Vagina (tissue), 2 donors: Measurements from ENCODE around the gene ATG5. TPM values are rescaled to one million over a fixed set of nuclear protein-coding genes. Genes with fewer than 3 reads are reported as not detected.
"Not testable (repeated sequence)": the region's sequence is repeated elsewhere in the genome, so short reads cannot be mapped to it uniquely, and the experiment has no call there.

Source experiments
- DNase-seq, 2 donors: peaks; one replicate each; pipeline ENCODE4 v3.0.0-alpha.2; 2017; ENCODE audit errors: extremely low spot score in 2 of 2
- H3K27ac ChIP-seq: fragments of 200-600 bp; sonication (generic); one replicate; pipeline ENCODE4 v1.5.1; 2019
- H3K27me3 ChIP-seq: fragments of 200-600 bp; sonication (generic); one replicate; pipeline ENCODE4 v1.5.1; 2019
- H3K36me3 ChIP-seq, 2 donors: fragments of 200-600 bp; sonication (generic); one replicate each; pipeline ENCODE4 v1.5.1; 2017 to 2019
- H3K4me1 ChIP-seq: fragments of 200-600 bp; sonication (generic); one replicate; pipeline ENCODE4 v1.5.1; 2019
- H3K4me3 ChIP-seq, 2 donors: fragments of 200-600 bp; sonication (generic); 1 replicate in 1 of 2; 2 replicates in 1 of 2; pipeline ENCODE4 v1.5.1; 2016 to 2019
- H3K9me3 ChIP-seq: fragments of 200-600 bp; sonication (generic); one replicate; pipeline ENCODE4 v1.5.1; 2019
- POLR2A ChIP-seq, 2 donors: fragments of 450-650 bp; IDR thresholded peaks; one replicate each; pipeline ENCODE4 v1.6.1; 2017; ENCODE audit warnings: antibody characterized with exemption in 2 of 2, mild to moderate bottlenecking in 2 of 2, moderate library complexity in 2 of 2
- POLR2AphosphoS5 ChIP-seq, 2 donors: sonication (generic); formaldehyde crosslinking; IDR thresholded peaks; one replicate each; pipeline ENCODE4 v1.9.0; 2017; ENCODE audit warnings: antibody characterized with exemption in 2 of 2, mild to moderate bottlenecking in 2 of 2, low read depth in 1 of 2; ENCODE audit not compliant: insufficient read depth in 1 of 2
- intact Hi-C: fragments of 100-400 bp; cut with DNase I; formaldehyde crosslinking; loops from one replicate; pipeline ENCODE4 v1.15.1; 2023
- total RNA-seq: library from RNA; depleted of rRNA; stranded (reverse); fragments of >200 nt; gene quantifications from one replicate; pipeline ENCODE4 v1.2.3, GENCODE V29; 2016
- TF ChIP-seq, protein P1 (sequence below), 3 experiments: fragments of 450-650 bp in 2 of 3; fragments of 200-600 bp in 1 of 3; sonication (generic) in 1 of 3; IDR thresholded peaks; one replicate each; pipeline ENCODE4 v1.5.1; 2017 to 2019; ENCODE audit warnings: antibody characterized with exemption in 3 of 3, mild to moderate bottlenecking in 2 of 3, moderate library complexity in 2 of 3

Gene ATG5
- total RNA-seq, 1 donor from 2014 or later, result 37.1 TPM

DNA sequence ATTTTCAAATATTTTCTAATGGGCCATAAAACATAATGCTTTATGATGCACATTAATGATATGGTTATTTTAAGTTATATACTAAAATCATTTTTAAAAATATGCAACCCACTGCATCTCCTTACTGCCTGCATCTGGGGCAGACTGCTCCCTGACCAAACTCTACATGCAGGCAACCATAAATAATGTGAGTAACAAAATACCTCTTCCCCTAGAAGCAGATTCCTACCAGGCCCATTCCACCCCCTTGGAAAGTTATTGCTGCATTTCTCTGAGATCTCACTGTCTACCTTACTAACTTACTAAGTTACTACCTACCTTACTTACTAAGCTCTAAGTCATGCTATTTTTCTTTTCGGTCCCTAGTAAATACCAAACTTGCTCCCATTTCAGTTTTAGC is 71.8 kb downstream of the ATG5 start:
- intact Hi-C loops, result no loop called here
- no peaks in the 10 kb centered on the region for H3K9me3 ChIP-seq
- no peaks in the 10 kb centered on the region for H3K36me3 ChIP-seq
- no peak for DNase-seq
- TF ChIP-seq POLR2A (IDR thresholded peaks at IDR 0.05), result no peak
- TF ChIP-seq POLR2AphosphoS5 (IDR thresholded peaks at IDR 0.05; ENCODE audit: insufficient read depth in 1 of 2, low read depth in 1 of 2), result no peak
- TF ChIP-seq, protein P1, sequence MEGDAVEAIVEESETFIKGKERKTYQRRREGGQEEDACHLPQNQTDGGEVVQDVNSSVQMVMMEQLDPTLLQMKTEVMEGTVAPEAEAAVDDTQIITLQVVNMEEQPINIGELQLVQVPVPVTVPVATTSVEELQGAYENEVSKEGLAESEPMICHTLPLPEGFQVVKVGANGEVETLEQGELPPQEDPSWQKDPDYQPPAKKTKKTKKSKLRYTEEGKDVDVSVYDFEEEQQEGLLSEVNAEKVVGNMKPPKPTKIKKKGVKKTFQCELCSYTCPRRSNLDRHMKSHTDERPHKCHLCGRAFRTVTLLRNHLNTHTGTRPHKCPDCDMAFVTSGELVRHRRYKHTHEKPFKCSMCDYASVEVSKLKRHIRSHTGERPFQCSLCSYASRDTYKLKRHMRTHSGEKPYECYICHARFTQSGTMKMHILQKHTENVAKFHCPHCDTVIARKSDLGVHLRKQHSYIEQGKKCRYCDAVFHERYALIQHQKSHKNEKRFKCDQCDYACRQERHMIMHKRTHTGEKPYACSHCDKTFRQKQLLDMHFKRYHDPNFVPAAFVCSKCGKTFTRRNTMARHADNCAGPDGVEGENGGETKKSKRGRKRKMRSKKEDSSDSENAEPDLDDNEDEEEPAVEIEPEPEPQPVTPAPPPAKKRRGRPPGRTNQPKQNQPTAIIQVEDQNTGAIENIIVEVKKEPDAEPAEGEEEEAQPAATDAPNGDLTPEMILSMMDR (IDR thresholded peaks at IDR 0.05), result no peak
- H3K27ac ChIP-seq, result no peak overlapping the region
- H3K4me1 ChIP-seq, result peaks cover 20% of the 10 kb centered on the region
- H3K4me3 ChIP-seq, result no peak overlapping the region
- no peaks in the 10 kb centered on the region for H3K27me3 ChIP-seq

DNA sequence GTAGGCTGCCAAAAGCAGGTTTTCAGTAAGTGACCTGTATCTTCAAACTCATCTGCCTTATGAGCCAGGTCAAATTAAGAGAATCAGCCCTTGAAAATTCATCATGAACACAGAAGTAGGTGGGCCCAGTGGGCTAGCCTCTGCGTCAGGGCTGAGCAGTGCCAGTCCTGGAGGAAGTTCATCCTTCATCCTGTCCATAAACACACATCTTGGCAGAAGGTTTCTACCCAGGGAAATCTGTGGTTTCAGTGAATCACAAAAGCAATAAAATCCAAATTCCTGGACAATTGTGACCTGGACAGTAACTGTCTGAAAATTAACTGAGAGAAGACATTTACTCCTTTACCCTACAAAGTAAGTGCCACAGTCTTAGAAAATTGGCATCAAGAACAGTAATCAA is 72.4 kb downstream of the ATG5 start:
- H3K27ac ChIP-seq, result no peak overlapping the region
- H3K4me1 ChIP-seq, result peaks cover 16% of the 10 kb centered on the region
- no peak overlapping the region for H3K4me3 ChIP-seq
- H3K9me3 ChIP-seq, result no peaks in the 10 kb centered on the region
- intact Hi-C loops, result no loop called here
- no peaks in the 10 kb centered on the region for H3K27me3 ChIP-seq
- H3K36me3 ChIP-seq, result no peaks in the 10 kb centered on the region
- DNase-seq, result no peak
- TF ChIP-seq POLR2AphosphoS5 (IDR thresholded peaks at IDR 0.05; ENCODE audit: insufficient read depth in 1 of 2, low read depth in 1 of 2) (no peak), POLR2A (IDR thresholded peaks at IDR 0.05) (no peak)
- TF ChIP-seq, protein P1 (IDR thresholded peaks at IDR 0.05), result no peak

DNA sequence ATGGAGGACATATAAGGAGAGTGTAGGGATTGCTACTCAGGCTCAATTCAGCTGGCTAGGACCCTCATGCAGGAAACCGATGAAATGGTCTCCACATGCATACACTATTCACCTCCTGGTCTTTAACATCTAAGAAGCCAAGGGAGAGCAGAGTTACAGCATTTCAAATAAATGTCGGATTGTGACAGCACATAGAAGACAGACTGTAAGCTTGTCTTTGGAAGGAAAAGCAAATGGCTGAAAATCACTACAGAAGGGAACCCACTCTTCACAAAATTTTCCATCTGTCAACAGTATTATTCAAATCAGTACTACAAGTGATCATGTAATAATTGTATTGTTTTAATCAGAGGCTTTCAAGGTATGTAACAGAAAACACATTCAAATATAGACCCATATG is 72.9 kb downstream of the ATG5 start:
- TF ChIP-seq, protein P1 (IDR thresholded peaks at IDR 0.05), result no peak
- TF ChIP-seq POLR2AphosphoS5 (IDR thresholded peaks at IDR 0.05; ENCODE audit: insufficient read depth in 1 of 2, low read depth in 1 of 2) (no peak), POLR2A (IDR thresholded peaks at IDR 0.05) (no peak)
- Histone ChIP-seq H3K9me3 (no peaks in the 10 kb centered on the region), H3K4me1 (peaks cover 15% of the 10 kb centered on the region), H3K27ac (no peak overlapping the region), H3K36me3 (no peaks in the 10 kb centered on the region), H3K27me3 (no peaks in the 10 kb centered on the region), H3K4me3 (no peak overlapping the region)
- DNase-seq, result no peak
- intact Hi-C loops, result no loop called here

DNA sequence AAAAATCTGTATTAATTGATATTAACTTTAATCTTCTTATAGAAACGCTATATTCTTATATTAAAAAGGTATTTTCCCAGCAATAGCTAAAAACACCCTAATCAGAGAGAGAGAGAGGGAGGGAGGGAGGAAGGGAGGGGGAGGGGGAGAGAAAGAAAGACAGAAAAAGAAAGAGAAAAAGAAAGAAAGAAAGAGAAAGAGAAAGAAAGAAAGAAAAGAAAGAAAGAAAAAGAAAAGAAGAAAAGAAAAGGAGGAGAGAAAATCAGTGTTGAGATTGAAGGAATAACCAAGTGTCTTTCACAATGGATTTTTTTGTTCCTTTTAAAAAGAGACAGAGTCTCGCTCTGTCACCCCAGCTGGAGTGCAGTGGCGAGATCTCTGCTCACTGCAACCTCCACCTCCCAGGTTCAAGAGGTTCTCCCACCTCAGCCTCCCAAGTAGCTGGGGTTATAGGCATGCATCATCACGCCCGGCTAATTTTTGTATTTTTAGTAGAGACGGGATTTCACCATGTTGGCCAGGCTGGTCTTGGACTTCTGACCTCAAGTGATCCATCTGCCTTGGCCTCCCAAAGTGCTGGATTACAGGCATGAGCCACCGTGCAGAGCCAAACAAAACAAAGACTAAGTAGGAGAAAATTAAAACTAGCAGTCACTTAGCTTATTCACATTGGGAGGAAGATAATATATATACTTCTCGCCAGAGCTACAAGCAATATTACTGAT is 73.9 kb downstream of the ATG5 start:
- H3K27ac ChIP-seq, DNase-seq, H3K36me3 ChIP-seq, H3K9me3 ChIP-seq, H3K27me3 ChIP-seq, intact Hi-C loops, H3K4me3 ChIP-seq: not testable (repeated sequence)
- peaks cover 15% of the 10 kb centered on the region for H3K4me1 ChIP-seq

DNA sequence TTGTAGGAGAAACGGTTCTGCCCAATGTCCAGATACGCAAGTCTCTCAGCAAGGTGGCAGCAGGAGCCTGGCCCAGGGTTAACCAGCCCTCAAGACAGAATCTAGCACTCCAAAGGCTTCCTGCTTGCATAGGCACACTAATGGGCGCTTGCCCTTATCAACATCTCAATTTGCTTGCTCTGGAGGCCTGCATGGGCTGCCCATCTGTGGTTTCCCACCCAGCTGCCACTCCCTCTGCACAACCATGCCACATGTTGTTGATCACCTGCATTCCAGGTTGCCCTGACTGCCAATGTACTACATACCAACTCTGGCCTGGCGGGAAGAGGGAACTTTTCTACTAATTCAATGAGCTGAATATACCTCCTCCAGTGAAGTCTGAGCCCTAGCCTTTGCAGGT is 74.6 kb downstream of the ATG5 start:
- DNase-seq, result no peak
- Histone ChIP-seq H3K9me3 (no peaks in the 10 kb centered on the region), H3K4me1 (peaks cover 11% of the 10 kb centered on the region), H3K27ac (no peak overlapping the region), H3K4me3 (no peak overlapping the region), H3K27me3 (no peaks in the 10 kb centered on the region), H3K36me3 (no peaks in the 10 kb centered on the region)
- TF ChIP-seq, protein P1 (IDR thresholded peaks at IDR 0.05), result no peak
- TF ChIP-seq POLR2A (IDR thresholded peaks at IDR 0.05) (no peak), POLR2AphosphoS5 (IDR thresholded peaks at IDR 0.05; ENCODE audit: insufficient read depth in 1 of 2, low read depth in 1 of 2) (no peak)
- intact Hi-C loops, result no loop called here
